T-cell (primary cell): ENCODE results near the gene CGB1. TPM values are rescaled to one million over a fixed set of nuclear protein-coding genes. Genes with fewer than 3 reads are reported as not detected.

Experiments
- ATAC-seq, 4 experiments: fragments of 200-7000 bp in 3 of 4; fragments of 150-1000 bp in 1 of 4; cut with Tn5 transposase; replicated peaks in 1 of 4; 1 replicate in 3 of 4; 2 replicates in 1 of 4; pipeline ENCODE4 v1.10.0; 2021; ENCODE audit warnings: moderate library complexity in 3 of 4, mild to moderate bottlenecking in 2 of 4, moderate number of reproducible peaks in 1 of 4
- CTCF ChIA-PET, 2 donors: fragments of 300-600 bp; sonication (Branson Sonifier 250); formaldehyde crosslinking; loops; one replicate each; lab custom pipeline; 2022; ENCODE audit warnings: antibody characterized with exemption in 2 of 2; lab: Charles Lee
- POLR2A ChIA-PET, 2 donors: fragments of 300-600 bp; sonication (Branson Sonifier 250); formaldehyde crosslinking; loops; one replicate each; lab custom pipeline; 2022; ENCODE audit warnings: antibody characterized with exemption in 2 of 2; lab: Charles Lee
- DNase-seq, 35 experiments: peaks; one replicate each; pipeline versions ENCODE4 v3.0.0 to v3.0.0-alpha.2; 2013 to 2023
- H3K27ac ChIP-seq: one replicate; pipeline ENCODE4 v1.5.1; 2013; ENCODE audit warnings: low read length
- H3K27me3 ChIP-seq, 2 experiments: replicated peaks in 1 of 2; 1 replicate in 1 of 2; 2 replicates in 1 of 2; pipeline versions ENCODE4 v1.6.1 to v1.7.0; 2013; ENCODE audit warnings: low read length in 1 of 2, mixed read lengths in 1 of 2; ENCODE audit not compliant: control insufficient read depth in 2 of 2, insufficient read depth in 2 of 2; ENCODE audit errors: extremely low read depth in 1 of 2
- H3K36me3 ChIP-seq, 2 donors: 1 replicate in 1 of 2; 2 replicates in 1 of 2; pipeline versions ENCODE4 v1.6.1 to v1.7.0; 2013; ENCODE audit warnings: low read length in 1 of 2; ENCODE audit not compliant: control insufficient read depth in 2 of 2, insufficient read depth in 1 of 2; ENCODE audit errors: extremely low read depth in 1 of 2
- H3K4me1 ChIP-seq, 2 experiments: 1 replicate in 1 of 2; 2 replicates in 1 of 2; pipeline versions ENCODE4 v1.6.1 to v1.7.0; 2013; ENCODE audit warnings: low read length in 2 of 2, mixed read lengths in 1 of 2; ENCODE audit not compliant: insufficient read depth in 2 of 2, control insufficient read depth in 1 of 2; ENCODE audit errors: extremely low read depth in 1 of 2
- H3K4me3 ChIP-seq, 2 donors: 1 replicate in 1 of 2; 2 replicates in 1 of 2; pipeline versions ENCODE4 v1.5.1 to v1.7.0; 2013; ENCODE audit warnings: mild to moderate bottlenecking in 2 of 2, low read length in 1 of 2, moderate library complexity in 1 of 2; ENCODE audit not compliant: control insufficient read depth in 1 of 2; ENCODE audit errors: extremely low read depth in 1 of 2
- H3K9me3 ChIP-seq: 2 replicates; pipeline ENCODE4 v1.7.0; 2013
- H3K27ac Mint-ChIP-seq, 2 donors: one replicate each; pipeline ENCODE4 v1.8.0; 2020 to 2021; ENCODE audit warnings: mild to moderate bottlenecking in 2 of 2, mixed read lengths in 2 of 2
- H3K27me3 Mint-ChIP-seq, 2 donors: one replicate each; pipeline ENCODE4 v1.8.0; 2021 to 2022; ENCODE audit warnings: mixed read lengths in 2 of 2
- H3K36me3 Mint-ChIP-seq: one replicate; pipeline ENCODE4 v1.8.0; 2021; ENCODE audit warnings: mixed read lengths
- H3K4me1 Mint-ChIP-seq, 3 donors: one replicate each; pipeline ENCODE4 v1.8.0; 2020 to 2022; ENCODE audit warnings: mixed read lengths in 3 of 3, mild to moderate bottlenecking in 1 of 3
- H3K4me3 Mint-ChIP-seq, 3 donors: one replicate each; pipeline ENCODE4 v1.8.0; 2020 to 2022; ENCODE audit warnings: mild to moderate bottlenecking in 3 of 3, mixed read lengths in 3 of 3, moderate library complexity in 3 of 3
- H3K9me3 Mint-ChIP-seq, 3 donors: one replicate each; pipeline ENCODE4 v1.8.0; 2020 to 2022; ENCODE audit warnings: mixed read lengths in 3 of 3
- WGBS: methylation state at CpG from one replicate; pipeline ENCODE4 v1.1.5; 2013; ENCODE audit warnings: missing lambda C conversion rate; ENCODE audit not compliant: insufficient coverage; 5-methylcytosine and 5-hydroxymethylcytosine counted together
- total RNA-seq, 35 experiments: library from RNA in 6 of 35; stranded (reverse) in 6 of 35; fragments of 120-200 nt in 1 of 35; gene quantifications; one replicate each; pipeline versions ENCODE4 v1.2.1 to v1.2.4 and lab custom pipeline; 2013 to 2026

Gene CGB1
- total RNA-seq, 5 donors from 2014 or later (not counting 1 experiment from before 2014, with no cell fraction given), result not detected

DNA sequence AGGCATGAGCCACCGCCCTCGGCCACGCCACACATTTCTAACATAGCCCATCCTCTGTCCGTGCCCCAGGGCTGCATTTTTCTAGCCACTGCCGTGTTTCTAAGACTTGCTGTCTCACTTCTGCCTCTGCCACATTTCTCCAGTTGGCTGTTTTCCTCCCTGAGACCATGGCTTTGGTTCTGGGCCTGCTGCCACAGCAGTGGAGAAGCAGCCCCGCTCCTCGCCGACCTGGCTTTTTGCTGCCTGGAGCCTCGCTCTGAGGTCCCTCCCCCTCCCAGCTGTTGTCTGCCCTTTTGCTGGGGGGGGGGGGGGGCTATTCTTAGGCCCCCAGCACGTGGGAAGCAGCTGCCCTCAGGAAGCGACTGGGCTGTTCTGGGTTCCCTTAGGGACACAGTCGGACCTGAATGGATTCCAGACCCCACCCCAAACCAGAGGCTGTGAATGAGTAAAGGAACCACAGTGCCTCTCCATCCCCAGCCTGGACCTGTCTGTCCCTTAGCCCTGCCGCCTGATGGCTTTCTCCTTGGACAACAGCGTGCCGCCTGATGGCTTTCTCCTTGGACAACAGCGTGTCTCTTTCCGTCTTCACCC, 46.9 kb downstream of the CGB1 start:
- over 99% methylated on average over 11 of the region's 17 CpGs for WGBS
- DNase-seq (no peak), ATAC-seq (no peak)
- H3K27ac Mint-ChIP-seq, result no peak overlapping the region
- Histone ChIP-seq H3K27ac (no peak overlapping the region), H3K4me1 (peaks cover 3 to 36% of the 10 kb centered on the region in 2 experiments), H3K36me3 (peaks cover 4 to 18% of the 10 kb centered on the region in 2 donors), H3K4me3 (no peak overlapping the region), H3K27me3 (no peaks in the 10 kb centered on the region), H3K9me3 (no peaks in the 10 kb centered on the region)
- peaks cover 21% of the 10 kb centered on the region for H3K36me3 Mint-ChIP-seq
- no peaks in the 10 kb centered on the region for H3K27me3 Mint-ChIP-seq
- H3K9me3 Mint-ChIP-seq, result no peaks in the 10 kb centered on the region
- H3K4me1 Mint-ChIP-seq, result peaks cover 32 to 52% (median 35%) of the 10 kb centered on the region in 3 donors
- ChIA-PET POLR2A (interaction anchor here in 1 of 2 donors (0.6 kb wide), 1 partner anchor 13 kb away, joined by 6 read pairs; no protein-coding TSS in a partner anchor), CTCF (no interaction called here)
- H3K4me3 Mint-ChIP-seq, result no peak overlapping the region

DNA sequence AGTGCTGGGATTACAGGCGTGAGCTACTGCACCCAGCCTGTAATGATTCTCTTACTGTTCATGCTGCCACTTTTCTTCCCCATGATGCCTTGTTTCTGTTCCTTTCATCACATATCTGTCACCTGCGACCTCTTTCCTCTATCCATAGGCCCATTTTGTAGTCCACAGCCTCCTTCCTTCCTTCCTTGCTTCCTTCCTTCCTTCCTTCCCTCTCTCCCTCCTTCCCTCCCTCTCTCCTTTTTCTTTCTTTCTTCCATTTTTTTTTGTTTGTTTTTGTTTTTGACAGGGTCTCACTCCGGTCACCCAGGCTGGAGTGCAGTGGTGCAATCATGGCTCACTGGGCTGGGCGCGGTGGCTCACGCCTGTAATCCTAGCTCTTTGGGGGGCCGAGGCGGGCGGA, 47.8 kb downstream of the CGB1 start:
- Mint-ChIP-seq H3K4me1 (peaks cover 23 to 44% (median 29%) of the 10 kb centered on the region in 3 donors), H3K27ac (no peak overlapping the region), H3K9me3 (no peaks in the 10 kb centered on the region), H3K4me3 (no peak overlapping the region), H3K27me3 (no peaks in the 10 kb centered on the region), H3K36me3 (peaks cover 21% of the 10 kb centered on the region)
- Histone ChIP-seq H3K4me3 (no peak overlapping the region), H3K4me1 (peaks cover 0 to 27% of the 10 kb centered on the region in 2 experiments), H3K9me3 (no peaks in the 10 kb centered on the region), H3K27me3 (no peaks in the 10 kb centered on the region), H3K36me3 (peaks cover 4 to 19% of the 10 kb centered on the region in 2 donors), H3K27ac (no peak overlapping the region)
- DNase-seq, result no peak
- 96% methylated on average over 6 of the region's 9 CpGs for WGBS
- ChIA-PET POLR2A (interaction anchor here in 1 of 2 donors (0.7 kb wide), 1 partner anchor 126 kb away, joined by 6 read pairs; no protein-coding TSS in a partner anchor), CTCF (no interaction called here)
- no peak for ATAC-seq

- Mint-ChIP-seq H3K27ac (no peak overlapping the region), H3K4me3 (no peak overlapping the region), H3K27me3 (no peaks in the 10 kb centered on the region), H3K9me3 (no peaks in the 10 kb centered on the region), H3K36me3 (peaks cover 25% of the 10 kb centered on the region), H3K4me1 (peaks cover 21 to 39% (median 26%) of the 10 kb centered on the region in 3 donors)
- ChIA-PET POLR2A (no interaction called here), CTCF (no interaction called here)
- Histone ChIP-seq H3K4me3 (no peak overlapping the region), H3K36me3 (peaks cover 4 to 21% of the 10 kb centered on the region in 2 donors), H3K27ac (no peak overlapping the region), H3K4me1 (peaks cover 0 to 25% of the 10 kb centered on the region in 2 experiments), H3K9me3 (no peaks in the 10 kb centered on the region), H3K27me3 (no peaks in the 10 kb centered on the region)
- 100% methylated on average over 1 of the region's 7 CpGs for WGBS
- DNase-seq (no peak), ATAC-seq (no peak)
Measured at GRCh38 chr19:48988286-48988685, 48.4 kb downstream of the CGB1 start.

DNA sequence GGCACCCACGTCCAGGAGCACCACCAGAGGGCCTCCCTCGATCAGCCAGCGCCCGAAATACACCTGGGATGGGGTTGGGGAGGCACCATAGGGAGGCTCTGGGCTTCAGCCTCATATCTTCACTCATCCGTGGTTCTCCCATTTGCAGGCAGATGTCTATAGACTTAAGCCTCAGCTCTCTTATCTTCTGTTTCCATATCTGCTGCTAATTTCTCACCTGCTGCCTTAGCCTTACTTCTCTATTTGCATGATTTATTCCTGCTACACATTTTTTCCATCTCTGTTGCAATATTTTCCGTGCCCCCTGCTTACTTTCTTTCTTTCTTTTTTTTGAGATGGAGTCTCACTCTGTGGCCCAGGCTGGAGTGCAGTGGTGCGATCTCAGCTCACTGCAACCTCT, 49.4 kb downstream of the CGB1 start:
- Mint-ChIP-seq H3K4me1 (peaks cover 15 to 32% (median 19%) of the 10 kb centered on the region in 3 donors), H3K9me3 (no peaks in the 10 kb centered on the region), H3K27ac (no peak overlapping the region), H3K27me3 (no peaks in the 10 kb centered on the region), H3K36me3 (peaks cover 30% of the 10 kb centered on the region), H3K4me3 (no peak overlapping the region)
- ChIA-PET POLR2A (no interaction called here), CTCF (no interaction called here)
- ATAC-seq, result no peak
- Histone ChIP-seq H3K4me1 (peaks cover 0 to 19% of the 10 kb centered on the region in 2 experiments), H3K4me3 (no peak overlapping the region), H3K9me3 (no peaks in the 10 kb centered on the region), H3K27me3 (no peaks in the 10 kb centered on the region), H3K27ac (no peak overlapping the region), H3K36me3 (peaks cover 4 to 21% of the 10 kb centered on the region in 2 donors)
- no peak for DNase-seq
- 62% methylated on average over 3 of the region's 7 CpGs for WGBS

- 83% methylated on average over 1 of the region's 3 CpGs for WGBS
- ChIA-PET POLR2A (interaction anchor here in 1 of 2 donors (0.6 kb wide), 2 partner anchors 112 to 217 kb away, joined by 3 read pairs; no protein-coding TSS in a partner anchor), CTCF (no interaction called here)
- DNase-seq, result no peak
- no peaks in the 10 kb centered on the region for H3K27me3 ChIP-seq
- no peaks in the 10 kb centered on the region for H3K27me3 Mint-ChIP-seq
- H3K4me3 Mint-ChIP-seq, result no peak overlapping the region
- H3K4me1 Mint-ChIP-seq, result peaks cover 8 to 25% (median 12%) of the 10 kb centered on the region in 3 donors
- H3K4me3 ChIP-seq, result no peak overlapping the region
- H3K9me3 ChIP-seq, result no peaks in the 10 kb centered on the region
- H3K4me1 ChIP-seq, result peaks cover 0 to 8% of the 10 kb centered on the region in 2 experiments
- no peak overlapping the region for H3K27ac ChIP-seq
- no peak overlapping the region for H3K27ac Mint-ChIP-seq
- peaks cover 34% of the 10 kb centered on the region for H3K36me3 Mint-ChIP-seq
- ATAC-seq, result no peak
- H3K9me3 Mint-ChIP-seq, result no peaks in the 10 kb centered on the region
- peaks cover 4 to 25% of the 10 kb centered on the region in 2 donors for H3K36me3 ChIP-seq
Measured at GRCh38 chr19:48986211-48986610, 50.5 kb downstream of the CGB1 start.

- ChIA-PET CTCF (no interaction called here), POLR2A (interaction anchor here in 1 of 2 donors (0.6 kb wide), 1 partner anchor 216 kb away, joined by 3 read pairs; no protein-coding TSS in a partner anchor)
- DNase-seq, result no peak
- Histone ChIP-seq H3K9me3 (no peaks in the 10 kb centered on the region), H3K4me3 (no peak overlapping the region), H3K36me3 (peaks cover 4 to 25% of the 10 kb centered on the region in 2 donors), H3K4me1 (peaks cover 0 to 3% of the 10 kb centered on the region in 2 experiments), H3K27ac (no peak overlapping the region), H3K27me3 (no peaks in the 10 kb centered on the region)
- Mint-ChIP-seq H3K27ac (no peak overlapping the region), H3K27me3 (no peaks in the 10 kb centered on the region), H3K4me3 (no peak overlapping the region), H3K9me3 (no peaks in the 10 kb centered on the region), H3K36me3 (peaks cover 34% of the 10 kb centered on the region), H3K4me1 (peaks cover 5 to 20% (median 8%) of the 10 kb centered on the region in 3 donors)
- 95% methylated on average over 13 of the region's 13 CpGs for WGBS
- no peak for ATAC-seq
Measured at GRCh38 chr19:48985711-48986110, 51.0 kb downstream of the CGB1 start.
